GM20431 (cell line): ENCODE measurements around the gene DUSP2.

Experiments
- in situ Hi-C: fragments of 300-500 bp; cut with MseI, MboI; formaldehyde crosslinking; loops from one replicate; pipeline ENCODE4 v1.15.0; 2020; ENCODE audit warnings: low sequenced_read_pairs; ENCODE audit not compliant: unreplicated experiment

Gene DUSP2

GRCh38 chr2:96137321-96138178 lies 7.7 kb downstream of the DUSP2 start:
- in situ Hi-C loops: loop anchor here (10.0 kb wide), 1 partner anchor 47 kb away; no protein-coding TSS in a partner anchor

- in situ Hi-C loops: loop anchor here (10.0 kb wide), 1 partner anchor 49 kb away; no protein-coding TSS in a partner anchor
Observed at GRCh38 chr2:96136129-96136720, 9.0 kb downstream of the DUSP2 start.

- in situ Hi-C loops: loop anchor here (10.0 kb wide), 1 partner anchor 49 kb away; no protein-coding TSS in a partner anchor
Observed at GRCh38 chr2:96135621-96136020, 9.6 kb downstream of the DUSP2 start.

- in situ Hi-C loops: loop anchor here (10.0 kb wide), 1 partner anchor 50 kb away; no protein-coding TSS in a partner anchor
Observed at GRCh38 chr2:96135171-96135570, 10.1 kb downstream of the DUSP2 start.

GRCh38 chr2:96134421-96134820 lies 10.8 kb downstream of the DUSP2 start:
- in situ Hi-C loops: loop anchor here (10.0 kb wide), 1 partner anchor 50 kb away; no protein-coding TSS in a partner anchor

GRCh38 chr2:96131813-96132745 lies 13.2 kb downstream of the DUSP2 start:
- in situ Hi-C loops: loop anchor here (10.0 kb wide), 1 partner anchor 53 kb away; no protein-coding TSS in a partner anchor

- in situ Hi-C loops: loop anchor here (10.0 kb wide), 1 partner anchor 54 kb away; no protein-coding TSS in a partner anchor
Observed at GRCh38 chr2:96131152-96131812, 14.0 kb downstream of the DUSP2 start.

- in situ Hi-C loops: loop anchor here (10.0 kb wide), 1 partner anchor 54 kb away; no protein-coding TSS in a partner anchor
Observed at GRCh38 chr2:96130483-96130882, 14.8 kb downstream of the DUSP2 start.

GRCh38 chr2:96129528-96130120 lies 15.6 kb downstream of the DUSP2 start:
- in situ Hi-C loops: loop anchor here (10.0 kb wide), 1 partner anchor 55 kb away; no protein-coding TSS in a partner anchor

GRCh38 chr2:96128456-96128855 lies 16.8 kb downstream of the DUSP2 start:
- in situ Hi-C loops: no loop called here

GRCh38 chr2:96124406-96125265 lies 20.6 kb downstream of the DUSP2 start:
- in situ Hi-C loops: loop anchor here (25.0 kb wide), 1 partner anchor 112 kb away; no protein-coding TSS in a partner anchor

GRCh38 chr2:96123936-96124335 lies 21.3 kb downstream of the DUSP2 start:
- in situ Hi-C loops: loop anchor here (25.0 kb wide), 1 partner anchor 112 kb away; no protein-coding TSS in a partner anchor

GRCh38 chr2:96123290-96123689 lies 21.9 kb downstream of the DUSP2 start:
- in situ Hi-C loops: loop anchor here (25.0 kb wide), 1 partner anchor 111 kb away; no protein-coding TSS in a partner anchor

GRCh38 chr2:96122391-96122790 lies 22.8 kb downstream of the DUSP2 start:
- in situ Hi-C loops: loop anchor here (25.0 kb wide), 1 partner anchor 110 kb away; no protein-coding TSS in a partner anchor

- in situ Hi-C loops: loop anchor here (25.0 kb wide), 1 partner anchor 109 kb away; no protein-coding TSS in a partner anchor
Observed at GRCh38 chr2:96121414-96121813, 23.8 kb downstream of the DUSP2 start.

GRCh38 chr2:96120991-96121390 lies 24.2 kb downstream of the DUSP2 start:
- in situ Hi-C loops: loop anchor here (25.0 kb wide), 1 partner anchor 109 kb away; no protein-coding TSS in a partner anchor

- in situ Hi-C loops: loop anchor here (25.0 kb wide), 1 partner anchor 108 kb away; no protein-coding TSS in a partner anchor
Observed at GRCh38 chr2:96120091-96120720, 25.0 kb downstream of the DUSP2 start.
